ENCODE results near the gene AKAP1.

Gene AKAP1

DNA sequence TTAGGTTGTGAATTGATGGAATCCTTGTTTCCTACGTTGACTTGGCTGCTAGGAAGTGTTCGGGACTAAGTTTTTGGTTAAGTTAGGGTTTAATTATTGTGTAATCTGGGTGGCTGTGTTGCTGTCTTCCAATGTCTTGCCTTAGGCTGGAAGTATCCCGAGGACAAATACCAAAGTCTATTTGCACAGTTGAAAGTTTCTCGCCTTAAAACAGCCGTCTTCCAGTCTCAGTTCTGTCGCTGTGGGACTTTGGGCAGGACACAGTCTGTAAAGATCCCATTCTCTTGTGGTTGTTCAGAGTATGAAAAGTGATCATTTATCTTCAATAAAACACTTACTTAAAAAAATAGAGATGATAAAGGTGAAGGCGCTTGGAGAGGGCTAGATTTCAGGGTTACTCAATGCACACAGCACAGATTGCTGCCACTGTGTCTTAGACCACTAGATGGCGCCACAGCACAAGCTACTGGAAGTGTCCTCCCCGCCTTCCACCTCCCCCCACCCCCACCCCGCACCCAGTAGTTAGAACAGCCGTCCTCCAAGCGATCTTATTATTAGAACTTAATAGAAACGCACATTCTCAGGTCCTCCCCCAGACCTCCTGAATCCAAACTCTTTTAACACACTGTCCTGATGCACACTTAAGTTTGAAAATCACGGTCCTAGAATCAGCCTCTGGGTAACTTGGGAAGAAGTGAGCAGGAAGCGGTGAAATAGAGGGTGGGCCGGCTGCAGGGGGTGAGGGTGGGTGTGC lies 45.8 kb downstream of the AKAP1 start:
- Histone ChIP-seq H3K4me1 (ENCODE audit: control insufficient read depth in 1 of 2, insufficient read depth in 2 of 2, low read length in 2 of 2) (peaks cover 0 to 3% of the 10 kb centered on the region in 2 experiments), H3K79me2 (ENCODE audit: control insufficient read depth, insufficient read depth, low read length, poor library complexity) (no peaks in the 10 kb centered on the region), H4K91ac (ENCODE audit: low read depth, low read length) (peak overlapping the region; percentile 21), H3K27me3 (ENCODE audit: insufficient read depth, low read length) (no peaks in the 10 kb centered on the region), H2BK120ac (ENCODE audit: insufficient read depth, low read length, poor library complexity) (no peak overlapping the region), H3K14ac (ENCODE audit: low read length) (no peak overlapping the region), H4K8ac (ENCODE audit: low read depth, low read length) (no peak overlapping the region), H3K4me2 (ENCODE audit: low read length) (peak overlapping the region; percentile 50), H2BK12ac (ENCODE audit: low read length) (no peak overlapping the region), H2BK5ac (ENCODE audit: low read depth, low read length, poor library complexity) (no peak overlapping the region), H2AFZ (ENCODE audit: insufficient read depth, low read length, poor library complexity) (no peak overlapping the region), H3K18ac (ENCODE audit: low read length) (no peak overlapping the region), H3K4me3 (ENCODE audit: low read depth, low read length) (no peak overlapping the region), H3K4ac (ENCODE audit: low read depth, low read length) (no peak overlapping the region), H3K27ac (ENCODE audit: low read depth, low read length) (no peak overlapping the region), H3K9me3 (ENCODE audit: insufficient read depth, low read depth, low read length) (no peaks in the 10 kb centered on the region), H4K12ac (ENCODE audit: low read depth, low read length) (no peak overlapping the region), H3K9ac (ENCODE audit: low read length) (no peak overlapping the region), H2AK5ac (ENCODE audit: low read length) (no peak overlapping the region), H3K36me3 (ENCODE audit: control insufficient read depth in 1 of 2, insufficient read depth in 2 of 2, low read length in 2 of 2) (no peaks in the 10 kb centered on the region), H3K79me1 (ENCODE audit: low read length) (no peaks in the 10 kb centered on the region), H3K23ac (ENCODE audit: low read length) (no peak overlapping the region)
- no CpG with 5 or more reads among the region's 16 CpGs for WGBS (ENCODE audit: extremely low coverage, insufficient coverage, insufficient read length)
- DNase-seq = peak; percentile 64 to 93

DNA sequence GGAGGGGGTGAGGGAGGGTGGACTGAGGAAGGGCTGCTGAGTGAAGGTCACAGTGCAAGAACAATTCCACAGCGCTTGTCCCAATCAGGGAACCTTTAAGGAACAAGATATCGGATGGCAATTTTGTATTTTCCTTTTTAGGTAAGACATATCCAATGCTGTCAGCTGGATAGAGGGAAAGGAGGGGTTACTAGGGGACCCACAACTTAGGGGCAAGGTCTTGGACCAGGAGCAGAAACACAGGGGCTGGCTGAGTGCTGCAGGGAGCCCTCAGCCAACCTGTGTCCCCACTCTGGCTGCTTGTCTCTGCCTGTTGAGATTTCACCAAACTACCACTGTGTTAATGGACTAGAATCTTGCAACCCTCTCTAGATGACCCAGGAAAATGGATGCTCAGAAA lies 47.6 kb downstream of the AKAP1 start:
- Histone ChIP-seq H4K91ac (ENCODE audit: low read depth, low read length) (peak overlapping the region; percentile 36), H2BK12ac (ENCODE audit: low read length) (peak overlapping the region; percentile 4), H3K4me2 (ENCODE audit: low read length) (no peak overlapping the region), H3K14ac (ENCODE audit: low read length) (no peak overlapping the region), H3K9ac (ENCODE audit: low read length) (no peak overlapping the region), H3K27ac (ENCODE audit: low read depth, low read length) (no peak overlapping the region), H3K36me3 (ENCODE audit: control insufficient read depth in 1 of 2, insufficient read depth in 2 of 2, low read length in 2 of 2) (no peaks in the 10 kb centered on the region), H3K23ac (ENCODE audit: low read length) (no peak overlapping the region), H4K8ac (ENCODE audit: low read depth, low read length) (no peak overlapping the region), H3K4me1 (ENCODE audit: control insufficient read depth in 1 of 2, insufficient read depth in 2 of 2, low read length in 2 of 2) (peaks cover 0 to 3% of the 10 kb centered on the region in 2 experiments), H3K18ac (ENCODE audit: low read length) (no peak overlapping the region), H3K79me1 (ENCODE audit: low read length) (no peaks in the 10 kb centered on the region), H2BK120ac (ENCODE audit: insufficient read depth, low read length, poor library complexity) (no peak overlapping the region), H3K27me3 (ENCODE audit: insufficient read depth, low read length) (no peaks in the 10 kb centered on the region), H3K4ac (ENCODE audit: low read depth, low read length) (no peak overlapping the region), H2AFZ (ENCODE audit: insufficient read depth, low read length, poor library complexity) (no peak overlapping the region), H3K4me3 (ENCODE audit: low read depth, low read length) (no peak overlapping the region), H4K12ac (ENCODE audit: low read depth, low read length) (no peak overlapping the region), H2BK5ac (ENCODE audit: low read depth, low read length, poor library complexity) (no peak overlapping the region), H3K9me3 (ENCODE audit: insufficient read depth, low read depth, low read length) (no peaks in the 10 kb centered on the region), H3K79me2 (ENCODE audit: control insufficient read depth, insufficient read depth, low read length, poor library complexity) (no peaks in the 10 kb centered on the region), H2AK5ac (ENCODE audit: low read length) (no peak overlapping the region)
- WGBS (ENCODE audit: extremely low coverage, insufficient coverage, insufficient read length) = no CpG with 5 or more reads among the region's 2 CpGs
- DNase-seq = no peak

DNA sequence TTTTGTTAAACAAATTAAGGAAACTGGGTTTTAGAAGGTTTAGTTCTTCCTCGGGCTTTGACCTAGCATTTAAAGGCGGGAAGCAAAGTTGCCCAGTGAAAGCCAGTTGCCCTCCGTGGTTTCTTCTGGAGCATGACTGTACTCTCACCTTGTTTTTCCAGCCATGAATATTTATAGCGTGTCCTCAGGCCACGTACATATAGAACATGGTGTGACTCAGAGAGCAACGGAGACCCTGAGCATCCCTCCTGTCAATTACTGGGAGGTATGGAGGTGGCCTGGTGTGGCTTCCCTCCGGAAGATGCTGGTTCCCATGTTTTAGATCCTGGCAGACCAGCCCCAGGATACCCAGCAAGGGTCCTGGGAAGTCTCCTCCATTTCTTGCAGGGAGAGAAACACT lies 48.4 kb downstream of the AKAP1 start:
- no peak overlapping the region for H3K18ac ChIP-seq (ENCODE audit: low read length)
- H2BK120ac ChIP-seq (ENCODE audit: insufficient read depth, low read length, poor library complexity) = no peak overlapping the region
- no CpG with 5 or more reads among the region's 7 CpGs for WGBS (ENCODE audit: extremely low coverage, insufficient coverage, insufficient read length)
- H3K4me1 ChIP-seq (ENCODE audit: control insufficient read depth in 1 of 2, insufficient read depth in 2 of 2, low read length in 2 of 2) = peaks cover 0 to 3% of the 10 kb centered on the region in 2 experiments
- no peak overlapping the region for H3K4me2 ChIP-seq (ENCODE audit: low read length)
- H3K79me1 ChIP-seq (ENCODE audit: low read length) = no peaks in the 10 kb centered on the region
- H3K4me3 ChIP-seq (ENCODE audit: low read depth, low read length) = no peak overlapping the region
- H3K4ac ChIP-seq (ENCODE audit: low read depth, low read length) = no peak overlapping the region
- H4K12ac ChIP-seq (ENCODE audit: low read depth, low read length) = no peak overlapping the region
- H3K36me3 ChIP-seq (ENCODE audit: control insufficient read depth in 1 of 2, insufficient read depth in 2 of 2, low read length in 2 of 2) = no peaks in the 10 kb centered on the region
- H3K27ac ChIP-seq (ENCODE audit: low read depth, low read length) = no peak overlapping the region
- no peak overlapping the region for H2BK5ac ChIP-seq (ENCODE audit: low read depth, low read length, poor library complexity)
- peak overlapping the region; percentile 27 for H4K91ac ChIP-seq (ENCODE audit: low read depth, low read length)
- no peaks in the 10 kb centered on the region for H3K79me2 ChIP-seq (ENCODE audit: control insufficient read depth, insufficient read depth, low read length, poor library complexity)
- H4K8ac ChIP-seq (ENCODE audit: low read depth, low read length) = no peak overlapping the region
- no peak overlapping the region for H2AK5ac ChIP-seq (ENCODE audit: low read length)
- no peak overlapping the region for H2AFZ ChIP-seq (ENCODE audit: insufficient read depth, low read length, poor library complexity)
- H2BK12ac ChIP-seq (ENCODE audit: low read length) = peak overlapping the region; percentile 18
- no peak overlapping the region for H3K23ac ChIP-seq (ENCODE audit: low read length)
- H3K9me3 ChIP-seq (ENCODE audit: insufficient read depth, low read depth, low read length) = no peaks in the 10 kb centered on the region
- H3K14ac ChIP-seq (ENCODE audit: low read length) = no peak overlapping the region
- H3K27me3 ChIP-seq (ENCODE audit: insufficient read depth, low read length) = no peaks in the 10 kb centered on the region
- no peak for DNase-seq
- H3K9ac ChIP-seq (ENCODE audit: low read length) = no peak overlapping the region

DNA sequence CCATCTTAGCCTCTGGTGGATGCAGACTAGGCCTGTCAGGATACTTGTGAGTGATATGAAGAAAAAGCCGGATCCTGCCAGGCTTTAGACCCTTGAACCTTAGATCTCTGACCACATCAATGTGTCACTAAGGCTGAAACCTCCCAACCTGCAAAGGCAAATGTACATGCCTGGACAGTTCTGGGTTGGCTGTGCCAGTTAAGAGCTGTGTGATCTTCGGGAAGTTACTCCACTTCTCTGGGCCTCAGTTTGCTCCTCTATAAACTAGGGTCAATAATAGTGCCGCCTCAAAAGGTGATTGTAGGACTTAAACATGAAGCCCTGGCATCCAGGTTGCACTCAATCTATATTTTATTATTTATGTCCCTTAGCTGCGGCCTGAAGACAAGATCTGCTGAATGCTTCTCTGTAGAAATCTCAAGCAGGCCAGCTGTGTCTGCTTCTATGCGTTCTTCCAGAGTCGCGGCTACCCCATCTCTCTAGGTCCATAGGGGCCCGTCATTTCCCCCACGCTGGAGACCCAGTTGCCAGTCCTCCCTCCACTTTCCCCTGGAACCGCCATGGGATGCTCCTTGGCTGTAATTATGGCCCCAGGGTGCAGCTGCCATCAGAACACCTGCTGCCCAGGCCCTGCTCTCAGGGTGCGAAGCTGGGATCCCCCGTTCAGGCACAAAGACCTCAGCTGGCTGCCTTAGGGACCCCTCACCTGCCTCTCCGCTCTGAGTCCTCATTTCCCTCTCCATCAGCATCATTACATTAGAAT lies 50.2 kb downstream of the AKAP1 start:
- no peak overlapping the region for H3K23ac ChIP-seq (ENCODE audit: low read length)
- H4K8ac ChIP-seq (ENCODE audit: low read depth, low read length) = no peak overlapping the region
- H4K91ac ChIP-seq (ENCODE audit: low read depth, low read length) = peak overlapping the region; percentile 8
- no peak overlapping the region for H3K18ac ChIP-seq (ENCODE audit: low read length)
- H3K4me2 ChIP-seq (ENCODE audit: low read length) = no peak overlapping the region
- no peaks in the 10 kb centered on the region for H3K36me3 ChIP-seq (ENCODE audit: control insufficient read depth in 1 of 2, insufficient read depth in 2 of 2, low read length in 2 of 2)
- no peaks in the 10 kb centered on the region for H3K27me3 ChIP-seq (ENCODE audit: insufficient read depth, low read length)
- H3K4ac ChIP-seq (ENCODE audit: low read depth, low read length) = no peak overlapping the region
- H2AK5ac ChIP-seq (ENCODE audit: low read length) = peak overlapping the region; percentile 9
- no CpG with 5 or more reads among the region's 13 CpGs for WGBS (ENCODE audit: extremely low coverage, insufficient coverage, insufficient read length)
- no peaks in the 10 kb centered on the region for H3K9me3 ChIP-seq (ENCODE audit: insufficient read depth, low read depth, low read length)
- H3K9ac ChIP-seq (ENCODE audit: low read length) = no peak overlapping the region
- no peak overlapping the region for H2AFZ ChIP-seq (ENCODE audit: insufficient read depth, low read length, poor library complexity)
- no peak overlapping the region for H2BK12ac ChIP-seq (ENCODE audit: low read length)
- H3K4me1 ChIP-seq (ENCODE audit: control insufficient read depth in 1 of 2, insufficient read depth in 2 of 2, low read length in 2 of 2) = peaks cover 0 to 3% of the 10 kb centered on the region in 2 experiments
- H3K27ac ChIP-seq (ENCODE audit: low read depth, low read length) = no peak overlapping the region
- no peak overlapping the region for H2BK120ac ChIP-seq (ENCODE audit: insufficient read depth, low read length, poor library complexity)
- no peak overlapping the region for H3K4me3 ChIP-seq (ENCODE audit: low read depth, low read length)
- DNase-seq = no peak
- H4K12ac ChIP-seq (ENCODE audit: low read depth, low read length) = no peak overlapping the region
- no peak overlapping the region for H3K14ac ChIP-seq (ENCODE audit: low read length)
- H3K79me1 ChIP-seq (ENCODE audit: low read length) = no peaks in the 10 kb centered on the region
- H3K79me2 ChIP-seq (ENCODE audit: control insufficient read depth, insufficient read depth, low read length, poor library complexity) = no peaks in the 10 kb centered on the region
- H2BK5ac ChIP-seq (ENCODE audit: low read depth, low read length, poor library complexity) = no peak overlapping the region

Measured in trophoblast cell (in vitro differentiated cells and primary cell).